Natural killer cell (primary cell): Measurements from ENCODE around the gene DGCR8. TPM values are rescaled to one million over a fixed set of nuclear protein-coding genes. Genes with fewer than 3 reads are reported as not detected.

ENCODE experiments used
- ATAC-seq, 3 donors: fragments of 150-1000 bp in 2 of 3; fragments of 200-7000 bp in 1 of 3; cut with Tn5 transposase; 1 replicate in 1 of 3; 2 replicates in 2 of 3; pipeline ENCODE4 v1.10.0; 2021; ENCODE audit warnings: mild to moderate bottlenecking in 2 of 3, moderate library complexity in 2 of 3
- DNase-seq, 2 donors: peaks; one replicate each; pipeline versions ENCODE4 v3.0.0 to v3.0.0-alpha.2; 2013 to 2021; ENCODE audit warnings: mixed read lengths in 1 of 2
- H3K27ac ChIP-seq: one replicate; pipeline ENCODE4 v1.5.1; 2013; ENCODE audit warnings: mild to moderate bottlenecking, low read length
- H3K27me3 ChIP-seq: one replicate; pipeline ENCODE4 v1.6.1; 2013; ENCODE audit warnings: low read length; ENCODE audit not compliant: control insufficient read depth, insufficient read depth
- H3K36me3 ChIP-seq: one replicate; pipeline ENCODE4 v1.6.1; 2013; ENCODE audit warnings: low read length; ENCODE audit not compliant: control insufficient read depth, insufficient read depth
- H3K4me1 ChIP-seq: one replicate; pipeline ENCODE4 v1.6.1; 2013; ENCODE audit warnings: low read length; ENCODE audit not compliant: control insufficient read depth, insufficient read depth
- H3K4me3 ChIP-seq: one replicate; pipeline ENCODE4 v1.5.1; 2013; ENCODE audit warnings: low read length
- H3K9me3 ChIP-seq: one replicate; pipeline ENCODE4 v1.6.1; 2013; ENCODE audit warnings: low read length; ENCODE audit not compliant: control insufficient read depth, insufficient read depth
- H3K27ac Mint-ChIP-seq, 2 donors: one replicate each; pipeline ENCODE4 v1.8.0; 2022; ENCODE audit warnings: mild to moderate bottlenecking in 2 of 2, mixed read lengths in 2 of 2, moderate library complexity in 1 of 2
- H3K27me3 Mint-ChIP-seq, 2 donors: one replicate each; pipeline ENCODE4 v1.8.0; 2022; ENCODE audit warnings: low read depth in 2 of 2, mixed read lengths in 2 of 2
- H3K36me3 Mint-ChIP-seq: one replicate; pipeline ENCODE4 v1.8.0; 2022; ENCODE audit warnings: mixed read lengths
- H3K4me1 Mint-ChIP-seq, 2 donors: one replicate each; pipeline ENCODE4 v1.8.0; 2022; ENCODE audit warnings: mixed read lengths in 2 of 2
- H3K4me3 Mint-ChIP-seq: one replicate; pipeline ENCODE4 v1.8.0; 2022; ENCODE audit warnings: mild to moderate bottlenecking, moderate library complexity, mixed read lengths
- H3K9me3 Mint-ChIP-seq, 2 donors: one replicate each; pipeline ENCODE4 v1.8.0; 2022; ENCODE audit warnings: mixed read lengths in 2 of 2
- WGBS: methylation state at CpG from one replicate; pipeline ENCODE4 v1.1.7; 2013; ENCODE audit warnings: missing lambda C conversion rate; ENCODE audit not compliant: insufficient coverage; 5-methylcytosine and 5-hydroxymethylcytosine counted together
- intact Hi-C: fragments of 100-400 bp; cut with micrococcal nuclease; formaldehyde crosslinking; loops from one replicate; pipeline ENCODE4 v1.14.2; 2022
- total RNA-seq, 4 donors: library from RNA; stranded (reverse); fragments of 120-200 nt in 1 of 4; gene quantifications; one replicate each; pipeline versions ENCODE4 v1.2.3 to v1.2.4, GENCODE V29; 2013 to 2022
- TF ChIP-seq, protein P1 (sequence below): fragments of 200-600 bp; IDR thresholded peaks from one replicate; pipeline ENCODE4 v1.8.0; 2022; ENCODE audit warnings: antibody characterized with exemption

Gene DGCR8
- total RNA-seq, 3 donors from 2014 or later (not counting 1 experiment from before 2014, with no cell fraction given): 45.3 to 64.7 (median 64.0) TPM

DNA sequence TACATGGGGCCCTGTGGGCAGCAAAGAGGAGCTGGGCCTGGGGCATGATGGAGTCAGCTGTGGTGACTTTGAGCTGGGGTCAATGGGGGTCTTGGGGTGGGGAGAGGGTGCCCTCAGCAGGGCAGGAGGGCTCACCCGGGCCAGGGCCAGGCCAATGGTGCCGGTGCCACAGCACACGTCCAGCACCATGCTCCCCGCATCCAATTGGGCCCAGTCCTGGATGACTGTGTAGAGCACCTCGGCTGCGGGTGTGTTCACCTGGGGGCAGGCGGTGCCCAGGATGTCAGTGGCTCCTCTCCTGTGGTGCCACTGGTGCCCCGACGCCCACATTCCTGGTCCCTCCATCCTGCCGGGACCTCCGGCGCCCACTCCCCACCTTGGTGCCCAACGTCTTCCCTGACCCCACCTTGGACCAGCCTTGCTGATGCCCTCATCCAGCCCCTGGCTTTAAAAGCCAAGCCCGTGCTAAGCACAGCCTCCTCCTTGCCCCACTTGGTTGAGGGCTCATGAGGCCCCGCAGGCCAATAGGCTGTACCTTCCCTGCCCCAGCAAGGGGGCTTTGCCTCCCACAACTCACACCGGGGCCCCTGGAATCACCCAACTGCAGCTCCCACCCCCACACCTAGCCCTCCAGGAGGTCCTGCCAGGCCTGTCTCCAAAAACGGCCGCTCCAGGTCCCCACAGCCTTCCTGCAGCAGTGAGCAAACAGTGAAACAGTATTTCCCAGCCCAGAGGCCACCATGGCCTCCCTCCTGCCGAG is 33.7 kb downstream of the DGCR8 start:
- Mint-ChIP-seq H3K4me1 (peaks cover 24 to 43% of the 10 kb centered on the region in 2 donors), H3K27me3 (no peaks in the 10 kb centered on the region), H3K27ac (peak overlapping the region in 1 of 2 donors; percentile 76), H3K9me3 (no peaks in the 10 kb centered on the region), H3K4me3 (no peak overlapping the region), H3K36me3 (no peaks in the 10 kb centered on the region)
- Histone ChIP-seq H3K36me3 (peaks cover 52% of the 10 kb centered on the region), H3K27ac (no peak overlapping the region), H3K4me3 (no peak overlapping the region), H3K9me3 (no peaks in the 10 kb centered on the region), H3K27me3 (no peaks in the 10 kb centered on the region), H3K4me1 (peaks cover 78% of the 10 kb centered on the region)
- WGBS: 97% methylated on average over 19 of the region's 19 CpGs
- no peak for DNase-seq
- TF ChIP-seq, protein P1, sequence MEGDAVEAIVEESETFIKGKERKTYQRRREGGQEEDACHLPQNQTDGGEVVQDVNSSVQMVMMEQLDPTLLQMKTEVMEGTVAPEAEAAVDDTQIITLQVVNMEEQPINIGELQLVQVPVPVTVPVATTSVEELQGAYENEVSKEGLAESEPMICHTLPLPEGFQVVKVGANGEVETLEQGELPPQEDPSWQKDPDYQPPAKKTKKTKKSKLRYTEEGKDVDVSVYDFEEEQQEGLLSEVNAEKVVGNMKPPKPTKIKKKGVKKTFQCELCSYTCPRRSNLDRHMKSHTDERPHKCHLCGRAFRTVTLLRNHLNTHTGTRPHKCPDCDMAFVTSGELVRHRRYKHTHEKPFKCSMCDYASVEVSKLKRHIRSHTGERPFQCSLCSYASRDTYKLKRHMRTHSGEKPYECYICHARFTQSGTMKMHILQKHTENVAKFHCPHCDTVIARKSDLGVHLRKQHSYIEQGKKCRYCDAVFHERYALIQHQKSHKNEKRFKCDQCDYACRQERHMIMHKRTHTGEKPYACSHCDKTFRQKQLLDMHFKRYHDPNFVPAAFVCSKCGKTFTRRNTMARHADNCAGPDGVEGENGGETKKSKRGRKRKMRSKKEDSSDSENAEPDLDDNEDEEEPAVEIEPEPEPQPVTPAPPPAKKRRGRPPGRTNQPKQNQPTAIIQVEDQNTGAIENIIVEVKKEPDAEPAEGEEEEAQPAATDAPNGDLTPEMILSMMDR: no peak
- intact Hi-C loops: no loop called here
- ATAC-seq: no peak

DNA sequence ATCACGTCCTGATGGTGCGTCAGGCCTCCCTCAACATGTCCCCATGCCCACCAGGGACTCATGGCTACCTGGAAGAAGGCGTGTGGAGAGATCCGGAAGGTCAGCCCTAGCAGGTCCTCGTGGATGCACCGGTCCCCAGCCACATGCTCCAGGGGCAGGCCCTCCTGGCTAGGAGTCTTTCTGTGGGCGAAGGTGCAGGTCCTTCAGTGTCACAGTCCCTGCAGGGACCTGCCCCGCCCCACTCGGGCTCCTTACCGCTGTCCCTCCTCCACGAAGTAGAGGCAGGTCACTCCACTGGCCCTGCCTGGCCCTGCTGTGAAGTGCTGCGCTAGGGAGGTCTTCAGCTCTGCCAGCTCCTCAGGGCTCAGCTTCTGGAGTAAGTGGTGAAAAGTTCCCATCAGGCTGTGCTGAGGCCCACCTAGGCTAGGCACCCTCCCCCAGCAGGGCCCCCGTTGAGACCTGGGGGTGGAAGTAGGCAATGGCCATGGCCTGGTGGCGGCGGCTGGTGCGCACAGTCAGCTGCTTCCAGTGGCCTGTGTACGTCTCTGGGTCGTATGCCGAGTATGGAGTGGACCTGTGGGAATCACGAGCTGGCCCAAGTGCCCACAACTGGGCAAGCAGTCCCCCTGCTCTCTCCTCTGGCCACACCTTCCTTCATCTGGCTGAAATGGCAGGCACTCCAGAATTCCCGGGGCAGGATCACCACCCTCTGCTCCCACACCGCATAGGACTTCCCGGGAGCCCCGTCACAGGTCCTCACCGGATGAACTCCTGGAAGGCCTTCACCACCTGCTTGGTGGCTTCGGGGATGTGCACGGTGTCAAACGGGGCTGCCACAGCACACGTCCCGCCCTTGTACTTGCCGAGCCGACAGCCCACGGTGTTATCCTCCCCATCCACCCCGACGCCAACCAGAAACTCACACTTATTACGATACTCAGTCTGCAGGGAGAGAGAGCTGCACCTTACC is 34.8 kb downstream of the DGCR8 start:
- Mint-ChIP-seq H3K36me3 (no peaks in the 10 kb centered on the region), H3K4me3 (peak overlapping the region; percentile 53), H3K4me1 (peaks cover 27 to 45% of the 10 kb centered on the region in 2 donors), H3K27me3 (no peaks in the 10 kb centered on the region), H3K9me3 (no peaks in the 10 kb centered on the region), H3K27ac (peak overlapping the region in 1 of 2 donors; percentile 76)
- DNase-seq: no peak
- intact Hi-C loops: no loop called here
- H3K27me3 ChIP-seq: no peaks in the 10 kb centered on the region
- TF ChIP-seq, protein P1: no peak
- 93% methylated on average over 36 of the region's 36 CpGs for WGBS
- H3K27ac ChIP-seq: no peak overlapping the region
- no peak overlapping the region for H3K4me3 ChIP-seq
- peaks cover 79% of the 10 kb centered on the region for H3K4me1 ChIP-seq
- H3K9me3 ChIP-seq: no peaks in the 10 kb centered on the region
- H3K36me3 ChIP-seq: peaks cover 48% of the 10 kb centered on the region
- ATAC-seq: no peak

DNA sequence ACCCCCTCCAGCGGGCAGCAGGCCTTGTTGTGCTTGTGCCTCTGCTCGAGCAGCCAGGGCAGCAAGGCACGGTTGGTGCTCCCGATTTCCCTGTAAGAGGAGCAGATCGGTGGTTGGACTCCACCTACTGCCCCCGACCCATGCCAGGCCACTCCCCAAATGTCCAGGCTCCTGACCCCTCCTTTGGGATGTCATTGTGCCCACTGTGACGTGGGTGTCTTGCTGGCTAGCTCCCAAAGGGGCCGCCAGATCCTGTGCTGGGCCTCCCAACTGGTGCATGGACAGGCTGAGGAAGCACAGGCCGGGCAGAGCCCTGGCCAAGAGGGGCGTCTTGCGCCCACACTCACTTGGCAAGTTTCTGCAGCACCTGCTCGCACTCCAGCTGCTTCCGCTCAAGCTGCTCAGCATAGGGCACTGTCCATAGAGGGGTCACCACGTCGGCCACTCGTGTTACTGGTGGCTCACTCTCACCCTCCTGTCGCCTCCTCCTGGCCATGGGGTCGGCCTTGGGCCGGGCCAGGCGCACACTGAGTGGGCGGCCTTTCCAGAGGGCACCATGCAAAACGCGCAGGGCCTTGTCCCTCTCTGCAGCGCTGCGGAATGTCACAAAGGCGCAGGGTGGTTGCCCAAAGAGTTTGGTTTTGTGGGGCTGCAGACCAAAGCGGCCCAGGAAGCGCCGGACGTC is 35.8 kb downstream of the DGCR8 start, which contains the start of gene RANBP1:
RANBP1 (plus strand) TSS at position 414 of the 685 bp plus-strand sequence; CDS start at position 495, 81 bp downstream.
- Histone ChIP-seq H3K4me1 (peaks cover 75% of the 10 kb centered on the region), H3K27ac (peak within 1 kb of the TSS; percentile 79), H3K4me3 (peak within 1 kb of the TSS; percentile 75), H3K9me3 (no peaks in the 10 kb centered on the region), H3K36me3 (peaks cover 55% of the 10 kb centered on the region), H3K27me3 (no peaks in the 10 kb centered on the region)
- WGBS: 87% methylated on average over 30 of the region's 30 CpGs
- intact Hi-C loops: loop anchor here (2.0 kb wide), 1 partner anchor 15 kb away; the partner anchor contains the start of gene ZDHHC8
- no peaks in the 10 kb centered on the region for H3K36me3 Mint-ChIP-seq
- H3K9me3 Mint-ChIP-seq: no peaks in the 10 kb centered on the region
- no peaks in the 10 kb centered on the region for H3K27me3 Mint-ChIP-seq
- ATAC-seq: no peak
- TF ChIP-seq, protein P1: no peak
- peaks cover 27 to 42% of the 10 kb centered on the region in 2 donors for H3K4me1 Mint-ChIP-seq
- no peak for DNase-seq
- peak within 1 kb of the TSS; percentile 92 for H3K4me3 Mint-ChIP-seq
- H3K27ac Mint-ChIP-seq: peak within 1 kb of the TSS; percentile 84 to 93
